ENCODE results near the gene GULP1.

Gene GULP1

DNA sequence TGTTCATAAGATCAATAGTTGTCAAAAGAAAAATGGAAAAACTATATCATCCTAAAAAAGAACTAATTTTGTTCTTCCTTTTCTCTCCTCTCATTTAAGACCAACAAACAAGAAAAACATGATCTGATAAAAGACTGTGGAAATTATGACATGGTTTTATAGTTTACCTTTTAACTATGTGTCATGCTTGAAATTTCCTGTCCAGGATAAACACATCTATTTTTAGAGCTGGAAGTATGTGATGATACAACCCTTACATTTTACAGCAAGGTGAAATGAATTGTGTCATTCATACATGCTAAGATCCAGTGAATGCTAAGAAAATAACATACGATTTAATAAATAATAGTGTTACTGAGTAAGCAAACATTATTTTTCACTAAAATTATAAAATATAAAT lies 89.9 kb downstream of the GULP1 start:
- no peak for DNase-seq

DNA sequence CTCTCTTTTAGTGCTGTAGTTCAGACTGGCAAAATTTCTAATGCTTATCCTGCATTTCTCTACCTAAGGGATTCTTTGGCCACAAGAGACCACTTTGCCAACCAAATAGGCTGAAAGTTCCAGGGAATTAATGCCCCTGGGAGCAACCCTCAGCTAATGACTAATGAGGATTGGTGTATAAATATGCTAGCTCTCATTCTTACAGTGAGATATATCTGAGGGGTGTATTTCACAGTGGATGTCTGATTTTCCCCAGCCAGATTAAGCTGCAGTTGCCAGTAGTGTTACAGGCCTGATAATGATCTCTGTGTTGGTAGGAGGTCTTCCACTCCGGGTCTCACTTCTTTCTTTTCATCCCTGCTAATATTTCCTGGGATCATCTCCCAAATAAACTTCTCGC lies 90.4 kb downstream of the GULP1 start:
- DNase-seq = no peak

GRCh38 chr2:188383158-188383557 lies 91.5 kb downstream of the GULP1 start:
- DNase-seq = no peak

DNA sequence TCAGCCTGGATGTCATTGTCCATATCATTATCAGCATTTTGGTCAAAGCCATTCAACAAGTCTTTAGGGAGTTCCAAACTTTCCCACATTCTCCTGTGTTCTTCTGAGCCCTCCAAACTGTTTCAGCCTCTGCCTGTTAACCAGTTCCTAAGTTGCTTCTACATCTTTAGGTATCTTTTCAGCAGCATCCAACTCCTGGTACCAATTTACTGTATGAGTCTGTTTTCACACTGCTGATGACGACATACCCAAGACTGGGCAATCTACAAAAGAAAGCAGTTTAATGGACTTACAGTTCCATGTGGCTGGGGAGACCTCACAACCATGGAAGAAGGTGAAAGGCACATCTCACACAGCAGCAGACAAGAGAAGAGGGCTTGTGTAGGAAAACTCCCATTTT lies 94.2 kb downstream of the GULP1 start:
- no peak for DNase-seq

DNA sequence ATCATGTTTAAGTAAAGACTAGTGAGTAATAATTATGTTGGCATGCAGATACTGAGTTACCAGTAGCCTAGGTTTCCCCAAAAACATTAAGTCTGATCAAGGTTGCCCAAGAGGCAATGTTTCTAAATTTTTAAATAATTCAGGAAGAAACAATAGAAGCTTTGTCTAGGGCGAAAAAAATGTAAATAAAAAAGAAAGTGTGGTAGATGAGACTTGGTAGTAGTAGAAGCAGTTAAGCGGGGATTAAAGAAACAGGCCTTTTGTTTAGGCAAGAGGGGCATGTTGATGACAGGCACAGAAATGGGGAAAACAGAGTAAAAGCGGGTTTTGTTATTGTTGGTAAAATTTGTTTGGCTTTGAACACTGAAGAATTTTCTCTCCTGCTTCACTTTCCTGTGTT lies 97.2 kb downstream of the GULP1 start:
- DNase-seq = no peak

- no peak for DNase-seq
Measured at GRCh38 chr2:188391354-188391753, 99.7 kb downstream of the GULP1 start.

GRCh38 chr2:188394931-188395472 lies 103.3 kb downstream of the GULP1 start:
- no peak for DNase-seq

- peak; percentile 71 for DNase-seq
Measured at GRCh38 chr2:188395903-188396689, 104.4 kb downstream of the GULP1 start.

DNA sequence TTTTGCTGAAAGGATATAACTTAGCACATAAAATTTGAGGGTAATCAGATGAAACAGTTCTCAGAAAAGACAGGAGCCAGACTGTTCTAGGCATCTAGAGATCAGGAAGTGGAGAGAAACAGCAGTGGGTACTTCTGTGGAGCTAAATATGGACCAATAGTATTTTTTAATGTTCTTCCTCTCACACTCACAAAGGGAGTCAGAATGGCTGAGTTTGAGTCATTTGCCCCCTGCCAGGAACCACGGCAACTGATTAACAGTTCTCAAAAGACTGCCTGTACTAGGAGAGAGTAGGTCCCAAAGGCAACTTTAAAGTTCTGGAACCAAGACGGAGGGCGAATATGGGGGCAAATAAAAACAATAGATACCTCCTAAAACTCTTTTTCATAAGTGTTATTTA lies 107.5 kb downstream of the GULP1 start:
- no peak for DNase-seq

DNA sequence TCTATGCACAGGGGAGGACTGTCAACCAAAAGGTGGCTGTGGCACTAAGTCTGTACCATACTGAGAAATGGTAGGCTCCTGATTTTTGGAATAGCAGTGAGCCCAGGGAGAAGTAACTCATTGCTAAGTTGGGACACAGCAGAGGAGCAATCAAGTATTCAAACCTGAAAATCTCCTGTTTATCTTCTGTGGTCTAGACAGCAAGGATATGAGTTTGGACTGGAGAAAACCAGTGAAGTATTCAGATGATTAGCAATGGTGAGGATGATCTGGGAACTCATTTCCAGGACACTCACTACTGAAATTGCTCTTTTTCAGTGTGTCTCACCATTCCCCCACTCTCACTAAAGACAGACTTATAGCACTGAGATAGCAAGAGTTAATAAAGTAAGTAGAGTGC lies 112.0 kb downstream of the GULP1 start:
- DNase-seq = no peak

- DNase-seq = no peak
Measured at GRCh38 chr2:188404341-188405004, 112.8 kb downstream of the GULP1 start.

- no peak for DNase-seq
Measured at GRCh38 chr2:188406414-188406813, 114.7 kb downstream of the GULP1 start.

GRCh38 chr2:188410504-188411235 lies 119.0 kb downstream of the GULP1 start:
- DNase-seq = no peak

- DNase-seq = no peak
Measured at GRCh38 chr2:188412190-188412589, 120.5 kb downstream of the GULP1 start.

- no peak for DNase-seq
Measured at GRCh38 chr2:188414411-188414810, 122.7 kb downstream of the GULP1 start.

GRCh38 chr2:188414869-188415753 lies 123.4 kb downstream of the GULP1 start:
- no peak for DNase-seq

DNA sequence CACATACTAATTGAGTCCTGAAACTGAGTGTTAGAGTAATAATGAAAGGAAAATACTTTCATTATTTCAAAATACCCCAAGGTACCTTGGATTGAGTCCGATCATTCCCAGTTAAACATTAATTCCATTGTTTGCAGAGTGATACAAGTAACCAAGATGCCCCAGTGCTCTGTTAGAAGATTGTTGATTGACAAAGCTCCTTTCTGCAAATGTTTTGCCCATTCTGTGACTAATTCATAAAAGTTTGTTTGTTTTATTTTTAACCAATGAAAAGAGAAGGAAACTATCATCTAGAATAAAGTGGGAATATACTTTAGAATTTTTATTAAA lies 124.0 kb downstream of the GULP1 start:
- no peak for DNase-seq

DNA sequence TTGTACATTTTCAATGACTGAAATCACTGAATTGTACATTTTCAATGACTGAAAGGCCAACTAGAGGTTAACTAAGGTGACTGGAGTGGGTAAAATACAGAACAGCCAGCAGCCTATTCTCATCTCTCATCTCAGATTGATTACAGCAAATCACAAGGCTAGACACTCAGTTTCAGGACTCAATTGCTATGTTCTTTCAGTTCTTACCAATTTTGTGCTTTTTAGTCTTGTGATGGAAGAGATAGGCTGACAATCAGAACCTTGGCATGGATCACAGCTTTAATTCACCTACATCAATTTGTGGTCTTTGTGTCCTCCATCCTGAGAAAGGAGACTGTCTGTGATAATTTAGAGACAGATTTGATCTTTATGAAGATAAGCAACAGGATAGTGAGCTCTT lies 124.7 kb downstream of the GULP1 start:
- DNase-seq = no peak

DNA sequence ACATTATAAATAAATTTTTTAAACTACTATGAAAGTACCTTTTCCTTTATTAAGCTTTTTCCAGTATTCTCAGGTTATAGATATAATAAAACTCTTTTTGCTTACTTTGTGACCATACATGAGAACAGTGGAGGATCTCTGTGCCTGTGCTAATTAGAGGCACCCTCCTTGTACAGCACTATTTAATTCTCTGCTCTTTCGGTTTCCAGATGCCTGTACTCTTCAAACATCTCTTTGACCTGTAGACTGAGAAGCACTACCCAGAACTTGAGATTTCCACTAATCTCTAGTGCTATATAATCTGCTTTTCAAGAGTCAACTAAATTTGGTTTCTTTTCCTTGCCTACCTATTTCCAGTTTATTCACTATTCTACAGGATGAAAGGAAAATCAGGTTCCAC lies 131.1 kb downstream of the GULP1 start:
- no peak for DNase-seq

DNA sequence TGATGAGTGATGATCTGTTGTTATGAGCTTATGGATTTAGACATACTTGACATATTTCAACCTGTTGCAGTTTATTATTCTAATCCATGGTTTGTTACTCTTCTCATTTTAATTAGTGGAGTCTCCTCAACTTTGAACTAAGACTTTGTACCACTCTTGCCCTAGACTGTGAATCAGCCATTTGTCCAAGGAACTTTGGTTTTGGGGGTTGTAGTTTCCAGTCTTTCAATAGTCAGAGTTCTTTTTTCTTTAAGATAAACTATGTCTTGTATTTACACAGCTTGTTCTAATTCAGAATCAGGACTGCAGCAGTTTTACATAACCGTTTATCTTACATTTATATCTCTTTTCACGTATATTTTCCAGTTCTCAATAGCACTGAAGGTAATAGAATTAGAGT lies 133.6 kb downstream of the GULP1 start:
- DNase-seq = no peak

DNA sequence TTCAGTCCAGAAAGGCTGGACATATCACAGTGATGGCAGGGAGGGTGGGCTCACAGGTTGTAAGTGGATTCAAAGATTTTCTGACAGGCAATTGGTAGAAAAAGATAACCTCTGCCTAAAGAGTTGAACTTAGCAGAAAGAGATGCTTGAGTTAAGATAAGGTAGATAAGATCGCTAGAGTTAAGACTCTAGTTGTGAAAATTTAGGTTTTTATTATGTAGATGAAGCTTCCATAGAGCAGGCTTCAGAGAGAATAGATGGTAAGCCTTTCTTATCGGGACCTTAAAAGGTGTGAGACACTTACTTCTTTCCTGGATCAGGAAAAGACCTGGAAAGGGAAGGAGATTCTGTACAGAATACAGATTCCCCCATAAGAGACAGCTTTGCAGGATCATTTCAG lies 134.4 kb downstream of the GULP1 start:
- no peak for DNase-seq

- DNase-seq = no peak
Measured at GRCh38 chr2:188430705-188431104, 139.0 kb downstream of the GULP1 start.

- DNase-seq = no peak
Measured at GRCh38 chr2:188434018-188434417, 142.3 kb downstream of the GULP1 start.
